Measurements from ENCODE around the gene C12orf75.
"Not testable (repeated sequence)": the region's sequence is repeated elsewhere in the genome, so short reads cannot be mapped to it uniquely, and the experiment has no call there.

Gene C12orf75

GRCh38 chr12:105310476-105311085 is 19.9 kb upstream of the C12orf75 start:
- not testable (repeated sequence) for H3K27ac ChIP-seq (ENCODE audit: low read depth, low read length); H2BK5ac ChIP-seq (ENCODE audit: low read depth, low read length, poor library complexity); DNase-seq; H2AK5ac ChIP-seq (ENCODE audit: low read length); H3K9ac ChIP-seq (ENCODE audit: low read length); H3K4ac ChIP-seq (ENCODE audit: low read depth, low read length); H3K14ac ChIP-seq (ENCODE audit: low read length); H2BK120ac ChIP-seq (ENCODE audit: insufficient read depth, low read length, poor library complexity); H3K27me3 ChIP-seq (ENCODE audit: insufficient read depth, low read length); H3K36me3 ChIP-seq (ENCODE audit: control insufficient read depth in 1 of 2, insufficient read depth in 2 of 2, low read length in 2 of 2); H3K79me1 ChIP-seq (ENCODE audit: low read length); H2AFZ ChIP-seq (ENCODE audit: insufficient read depth, low read length, poor library complexity); H3K79me2 ChIP-seq (ENCODE audit: control insufficient read depth, insufficient read depth, low read length, poor library complexity); H4K91ac ChIP-seq (ENCODE audit: low read depth, low read length); H4K12ac ChIP-seq (ENCODE audit: low read depth, low read length); H3K18ac ChIP-seq (ENCODE audit: low read length); H3K4me2 ChIP-seq (ENCODE audit: low read length); H3K4me3 ChIP-seq (ENCODE audit: low read depth, low read length); H3K23ac ChIP-seq (ENCODE audit: low read length); H4K8ac ChIP-seq (ENCODE audit: low read depth, low read length); H3K9me3 ChIP-seq (ENCODE audit: insufficient read depth, low read depth, low read length); H3K4me1 ChIP-seq (ENCODE audit: control insufficient read depth in 1 of 2, insufficient read depth in 2 of 2, low read length in 2 of 2)
- no CpG with 5 or more reads among the region's 2 CpGs for WGBS (ENCODE audit: extremely low coverage, insufficient coverage, insufficient read length)
- peak overlapping the region; percentile 64 for H2BK12ac ChIP-seq (ENCODE audit: low read length)

GRCh38 chr12:105311936-105312335 is 18.6 kb upstream of the C12orf75 start:
- not testable (repeated sequence) for H3K9me3 ChIP-seq (ENCODE audit: insufficient read depth, low read depth, low read length); H4K91ac ChIP-seq (ENCODE audit: low read depth, low read length); H4K8ac ChIP-seq (ENCODE audit: low read depth, low read length); H2AFZ ChIP-seq (ENCODE audit: insufficient read depth, low read length, poor library complexity); H2BK12ac ChIP-seq (ENCODE audit: low read length); H3K4ac ChIP-seq (ENCODE audit: low read depth, low read length); H3K27ac ChIP-seq (ENCODE audit: low read depth, low read length); H3K4me1 ChIP-seq (ENCODE audit: control insufficient read depth in 1 of 2, insufficient read depth in 2 of 2, low read length in 2 of 2); H3K27me3 ChIP-seq (ENCODE audit: insufficient read depth, low read length); H2AK5ac ChIP-seq (ENCODE audit: low read length); H4K12ac ChIP-seq (ENCODE audit: low read depth, low read length); H3K23ac ChIP-seq (ENCODE audit: low read length); H2BK120ac ChIP-seq (ENCODE audit: insufficient read depth, low read length, poor library complexity); H3K4me2 ChIP-seq (ENCODE audit: low read length); H3K79me2 ChIP-seq (ENCODE audit: control insufficient read depth, insufficient read depth, low read length, poor library complexity); H3K18ac ChIP-seq (ENCODE audit: low read length); H3K36me3 ChIP-seq (ENCODE audit: control insufficient read depth in 1 of 2, insufficient read depth in 2 of 2, low read length in 2 of 2); H3K4me3 ChIP-seq (ENCODE audit: low read depth, low read length); H3K79me1 ChIP-seq (ENCODE audit: low read length); H3K14ac ChIP-seq (ENCODE audit: low read length); H3K9ac ChIP-seq (ENCODE audit: low read length)
- no CpG with 5 or more reads among the region's 3 CpGs for WGBS (ENCODE audit: extremely low coverage, insufficient coverage, insufficient read length)
- peak overlapping the region; percentile 37 for H2BK5ac ChIP-seq (ENCODE audit: low read depth, low read length, poor library complexity)
- peak; percentile 35 to 83 for DNase-seq

- not testable (repeated sequence) for H3K27me3 ChIP-seq (ENCODE audit: insufficient read depth, low read length); H2BK5ac ChIP-seq (ENCODE audit: low read depth, low read length, poor library complexity); H3K14ac ChIP-seq (ENCODE audit: low read length); H4K8ac ChIP-seq (ENCODE audit: low read depth, low read length); H3K4ac ChIP-seq (ENCODE audit: low read depth, low read length); H2AK5ac ChIP-seq (ENCODE audit: low read length); H3K9ac ChIP-seq (ENCODE audit: low read length); H3K18ac ChIP-seq (ENCODE audit: low read length); H4K12ac ChIP-seq (ENCODE audit: low read depth, low read length); H3K36me3 ChIP-seq (ENCODE audit: control insufficient read depth in 1 of 2, insufficient read depth in 2 of 2, low read length in 2 of 2); H3K4me3 ChIP-seq (ENCODE audit: low read depth, low read length); H2AFZ ChIP-seq (ENCODE audit: insufficient read depth, low read length, poor library complexity); H2BK120ac ChIP-seq (ENCODE audit: insufficient read depth, low read length, poor library complexity); H4K91ac ChIP-seq (ENCODE audit: low read depth, low read length); H3K27ac ChIP-seq (ENCODE audit: low read depth, low read length); H3K79me2 ChIP-seq (ENCODE audit: control insufficient read depth, insufficient read depth, low read length, poor library complexity); H3K23ac ChIP-seq (ENCODE audit: low read length); H2BK12ac ChIP-seq (ENCODE audit: low read length); H3K9me3 ChIP-seq (ENCODE audit: insufficient read depth, low read depth, low read length); H3K4me2 ChIP-seq (ENCODE audit: low read length)
- Histone ChIP-seq H3K79me1 (ENCODE audit: low read length) (peaks cover 15% of the 10 kb centered on the region), H3K4me1 (ENCODE audit: control insufficient read depth in 1 of 2, insufficient read depth in 2 of 2, low read length in 2 of 2) (peaks cover 10 to 12% of the 10 kb centered on the region in 2 experiments)
- DNase-seq: peak in 1 of 2 donors; percentile 45
- no CpG with 5 or more reads among the region's 8 CpGs for WGBS (ENCODE audit: extremely low coverage, insufficient coverage, insufficient read length)
Measured at GRCh38 chr12:105313755-105314154, 16.7 kb upstream of the C12orf75 start.

- no peak overlapping the region for H4K8ac ChIP-seq (ENCODE audit: low read depth, low read length)
- no peak for DNase-seq
- H2AK5ac ChIP-seq (ENCODE audit: low read length): no peak overlapping the region
- no peak overlapping the region for H3K14ac ChIP-seq (ENCODE audit: low read length)
- no peak overlapping the region for H2AFZ ChIP-seq (ENCODE audit: insufficient read depth, low read length, poor library complexity)
- H3K4me2 ChIP-seq (ENCODE audit: low read length): no peak overlapping the region
- H3K36me3 ChIP-seq (ENCODE audit: control insufficient read depth in 1 of 2, insufficient read depth in 2 of 2, low read length in 2 of 2): no peaks in the 10 kb centered on the region
- no peak overlapping the region for H4K12ac ChIP-seq (ENCODE audit: low read depth, low read length)
- H3K4ac ChIP-seq (ENCODE audit: low read depth, low read length): no peak overlapping the region
- H3K23ac ChIP-seq (ENCODE audit: low read length): no peak overlapping the region
- WGBS (ENCODE audit: extremely low coverage, insufficient coverage, insufficient read length): no CpG with 5 or more reads among the region's 2 CpGs
- H3K27ac ChIP-seq (ENCODE audit: low read depth, low read length): no peak overlapping the region
- H2BK12ac ChIP-seq (ENCODE audit: low read length): no peak overlapping the region
- peaks cover 26% of the 10 kb centered on the region for H3K79me1 ChIP-seq (ENCODE audit: low read length)
- no peaks in the 10 kb centered on the region for H3K9me3 ChIP-seq (ENCODE audit: insufficient read depth, low read depth, low read length)
- no peak overlapping the region for H3K4me3 ChIP-seq (ENCODE audit: low read depth, low read length)
- no peak overlapping the region for H4K91ac ChIP-seq (ENCODE audit: low read depth, low read length)
- no peaks in the 10 kb centered on the region for H3K27me3 ChIP-seq (ENCODE audit: insufficient read depth, low read length)
- H3K4me1 ChIP-seq (ENCODE audit: control insufficient read depth in 1 of 2, insufficient read depth in 2 of 2, low read length in 2 of 2): peaks cover 12 to 18% of the 10 kb centered on the region in 2 experiments
- no peak overlapping the region for H2BK5ac ChIP-seq (ENCODE audit: low read depth, low read length, poor library complexity)
- no peak overlapping the region for H2BK120ac ChIP-seq (ENCODE audit: insufficient read depth, low read length, poor library complexity)
- H3K18ac ChIP-seq (ENCODE audit: low read length): no peak overlapping the region
- no peaks in the 10 kb centered on the region for H3K79me2 ChIP-seq (ENCODE audit: control insufficient read depth, insufficient read depth, low read length, poor library complexity)
- H3K9ac ChIP-seq (ENCODE audit: low read length): no peak overlapping the region
Measured at GRCh38 chr12:105315130-105315529, 15.4 kb upstream of the C12orf75 start.
